DOHH2 (cell line): ENCODE data around the gene ATAD3C.

Experiments
- H3F3A ChIP-seq: fragments of 200-600 bp; sonication (generic), shearing (Covaris generic); 2 replicates; pipeline ENCODE4 v1.6.0; 2016; ENCODE audit warnings: antibody characterized with exemption, mild to moderate bottlenecking; ENCODE audit not compliant: control insufficient read depth, insufficient read depth
- H3K27ac ChIP-seq: fragments of 200-600 bp; sonication (generic); 2 replicates; pipeline ENCODE4 v1.5.1; 2014; ENCODE audit warnings: low read depth, mild to moderate bottlenecking, low read length, moderate library complexity
- H3K27me3 ChIP-seq: fragments of 200-600 bp; sonication (generic); 2 replicates; pipeline ENCODE4 v1.6.1; 2014; ENCODE audit warnings: mild to moderate bottlenecking, low read length, mixed read lengths; ENCODE audit not compliant: control insufficient read depth
- H3K36me3 ChIP-seq: fragments of 200-600 bp; sonication (generic); 2 replicates; pipeline ENCODE4 v1.6.1; 2014; ENCODE audit warnings: mild to moderate bottlenecking, low read length, moderate library complexity, mixed read lengths; ENCODE audit not compliant: control insufficient read depth
- H3K4me1 ChIP-seq: fragments of 200-600 bp; sonication (generic); 2 replicates; pipeline ENCODE4 v1.6.1; 2014; ENCODE audit warnings: mild to moderate bottlenecking, low read length, mixed read lengths; ENCODE audit not compliant: control insufficient read depth
- H3K4me2 ChIP-seq: fragments of 200-600 bp; sonication (generic); 2 replicates; pipeline ENCODE4 v1.6.0; 2014; ENCODE audit warnings: mild to moderate bottlenecking, low read length, moderate library complexity
- H3K4me3 ChIP-seq: fragments of 200-600 bp; sonication (generic); 2 replicates; pipeline ENCODE4 v1.5.1; 2014; ENCODE audit warnings: mild to moderate bottlenecking, low read length, mixed read lengths
- H3K79me2 ChIP-seq: fragments of 200-600 bp; sonication (generic); 2 replicates; pipeline ENCODE4 v1.6.1; 2014; ENCODE audit warnings: mild to moderate bottlenecking, low read length, mixed read lengths; ENCODE audit not compliant: control insufficient read depth
- H3K9me2 ChIP-seq: fragments of 200-600 bp; sonication (generic); replicated peaks from 2 replicates; pipeline ENCODE4 v1.6.1; 2014; ENCODE audit warnings: mild to moderate bottlenecking, low read length, mixed read lengths; ENCODE audit not compliant: control insufficient read depth
- H3K9me3 ChIP-seq: fragments of 200-600 bp; sonication (generic); 2 replicates; pipeline ENCODE4 v1.6.1; 2014; ENCODE audit warnings: antibody characterized with exemption, low read length, mixed read lengths; ENCODE audit not compliant: control insufficient read depth, insufficient read depth
- H4K20me1 ChIP-seq: fragments of 200-600 bp; sonication (generic); 2 replicates; pipeline ENCODE4 v1.6.0; 2014; ENCODE audit warnings: low read depth, mild to moderate bottlenecking, antibody characterized with exemption, low read length, moderate library complexity; ENCODE audit not compliant: control insufficient read depth, insufficient read depth
- CTCF ChIP-seq: fragments of 200-600 bp; sonication (generic); IDR thresholded peaks from one replicate; pipeline ENCODE4 v1.5.1; 2014; ENCODE audit warnings: antibody characterized with exemption, mild to moderate bottlenecking, low read depth, low read length; ENCODE audit not compliant: poor library complexity, severe bottlenecking
- EZH2phosphoT487 ChIP-seq: fragments of 200-600 bp; sonication (generic); IDR thresholded peaks from 2 replicates; pipeline ENCODE4 v1.6.1; 2017; ENCODE audit warnings: borderline replicate concordance, mild to moderate bottlenecking, antibody characterized with exemption, low read length, moderate library complexity, mixed read lengths

The ATAD3C gene

GRCh38 chr1:1433804-1434130 is 15.7 kb upstream of the ATAD3C start:
- H3K4me1 ChIP-seq: 0 out of 2 replicates have a peak, but pooled peaks cover 5% of the 10 kb centered on the region
- H3K27me3 ChIP-seq: peaks cover 40% of the 10 kb centered on the region
- no peaks in the 10 kb centered on the region for H3K79me2 ChIP-seq
- no peaks in the 10 kb centered on the region for H3K9me3 ChIP-seq
- no peaks in the 10 kb centered on the region for H3F3A ChIP-seq
- H3K4me3 ChIP-seq: no peak overlapping the region
- no peak overlapping the region for H3K27ac ChIP-seq
- no peaks in the 10 kb centered on the region for H4K20me1 ChIP-seq
- no peak overlapping the region for H3K4me2 ChIP-seq
- no peak for TF ChIP-seq CTCF
- TF ChIP-seq EZH2phosphoT487: no peak
- no peaks in the 10 kb centered on the region for H3K9me2 ChIP-seq
- no peaks in the 10 kb centered on the region for H3K36me3 ChIP-seq

GRCh38 chr1:1434131-1434823 is 15.2 kb upstream of the ATAD3C start:
- H3K4me3 ChIP-seq: no peak overlapping the region
- H3K4me1 ChIP-seq: 0 out of 2 replicates have a peak, but pooled peaks cover 5% of the 10 kb centered on the region
- no peaks in the 10 kb centered on the region for H3K36me3 ChIP-seq
- no peaks in the 10 kb centered on the region for H3K79me2 ChIP-seq
- H3K9me3 ChIP-seq: no peaks in the 10 kb centered on the region
- no peaks in the 10 kb centered on the region for H4K20me1 ChIP-seq
- H3K27me3 ChIP-seq: peaks cover 40% of the 10 kb centered on the region
- TF ChIP-seq CTCF (no peak), EZH2phosphoT487 (no peak)
- H3K27ac ChIP-seq: no peak overlapping the region
- no peak overlapping the region for H3K4me2 ChIP-seq
- H3K9me2 ChIP-seq: no peaks in the 10 kb centered on the region
- H3F3A ChIP-seq: no peaks in the 10 kb centered on the region

GRCh38 chr1:1434824-1435105 is 14.7 kb upstream of the ATAD3C start:
- no peaks in the 10 kb centered on the region for H3K9me3 ChIP-seq
- H3K79me2 ChIP-seq: no peaks in the 10 kb centered on the region
- H3K4me1 ChIP-seq: 0 out of 2 replicates have a peak, but pooled peaks cover 5% of the 10 kb centered on the region
- no peak overlapping the region for H3K4me3 ChIP-seq
- TF ChIP-seq CTCF (no peak), EZH2phosphoT487 (no peak)
- no peak overlapping the region for H3K27ac ChIP-seq
- no peaks in the 10 kb centered on the region for H3F3A ChIP-seq
- H4K20me1 ChIP-seq: no peaks in the 10 kb centered on the region
- H3K36me3 ChIP-seq: no peaks in the 10 kb centered on the region
- H3K27me3 ChIP-seq: peaks cover 36% of the 10 kb centered on the region
- no peaks in the 10 kb centered on the region for H3K9me2 ChIP-seq
- no peak overlapping the region for H3K4me2 ChIP-seq
